Neural cell (in vitro differentiated cells): Measurements from ENCODE around the gene CNTNAP2. TPM values are rescaled to one million over a fixed set of nuclear protein-coding genes. Genes with fewer than 3 reads are reported as not detected.

Source experiments
- H2AFZ ChIP-seq: fragments of 200-600, 300-800 bp; sonication (generic), shearing (Covaris generic); 2 replicates; pipeline ENCODE4 v1.6.0; 2014; ENCODE audit warnings: low read depth, mild to moderate bottlenecking, antibody characterized with exemption, low read length, moderate library complexity
- H3F3A ChIP-seq: fragments of 200-600 bp; shearing (Covaris generic); 2 replicates; pipeline ENCODE4 v1.6.1; 2016; ENCODE audit warnings: mild to moderate bottlenecking, moderate library complexity, mixed read lengths, antibody characterized with exemption, low read length; ENCODE audit not compliant: insufficient read depth, poor library complexity, severe bottlenecking
- H3K27ac ChIP-seq: fragments of 200-600, 300-800 bp; sonication (generic), shearing (Covaris generic); 2 replicates; pipeline ENCODE4 v1.5.1; 2014; ENCODE audit warnings: mild to moderate bottlenecking, low read length, moderate library complexity
- H3K27me3 ChIP-seq: fragments of 300-800, 200-600 bp; sonication (generic), shearing (Covaris generic); 2 replicates; pipeline ENCODE4 v1.6.0; 2014; ENCODE audit warnings: mild to moderate bottlenecking, low read depth, low read length, moderate library complexity; ENCODE audit not compliant: insufficient read depth
- H3K36me3 ChIP-seq: fragments of 300-800, 200-600 bp; sonication (generic), shearing (Covaris generic); 2 replicates; pipeline ENCODE4 v1.5.1; 2014; ENCODE audit warnings: mild to moderate bottlenecking, antibody characterized with exemption, low read length, moderate library complexity; ENCODE audit not compliant: insufficient read depth
- H3K4me2 ChIP-seq: fragments of 300-800, 200-600 bp; sonication (generic), shearing (Covaris generic); 2 replicates; pipeline ENCODE4 v1.6.0; 2014; ENCODE audit warnings: mild to moderate bottlenecking, low read length
- H3K4me3 ChIP-seq: fragments of 300-800, 200-600 bp; sonication (generic), shearing (Covaris generic); 2 replicates; pipeline ENCODE4 v1.5.1; 2014; ENCODE audit warnings: mild to moderate bottlenecking, low read length, moderate library complexity
- H3K79me2 ChIP-seq: fragments of 200-600 bp; shearing (Covaris generic); replicated peaks from 2 replicates; pipeline ENCODE4 v1.6.0; 2014; ENCODE audit warnings: mild to moderate bottlenecking, low read length, moderate library complexity; ENCODE audit not compliant: insufficient read depth
- H3K9ac ChIP-seq: fragments of 300-800, 200-600 bp; sonication (generic), shearing (Covaris generic); 2 replicates; pipeline ENCODE4 v1.6.1; 2016; ENCODE audit warnings: mild to moderate bottlenecking, low read length, mixed read lengths
- H3K9me2 ChIP-seq: fragments of 200-600 bp; shearing (Covaris generic); 2 replicates; pipeline ENCODE4 v1.6.1; 2016; ENCODE audit warnings: mild to moderate bottlenecking, low read length, mixed read lengths; ENCODE audit not compliant: insufficient read depth
- H3K9me3 ChIP-seq: fragments of 200-600, 300-800 bp; sonication (generic), shearing (Covaris generic); 2 replicates; pipeline ENCODE4 v1.6.1; 2016; ENCODE audit warnings: mild to moderate bottlenecking, mixed run types, low read length, moderate library complexity, mixed read lengths
- H4K20me1 ChIP-seq: fragments of 200-600 bp; shearing (Covaris generic); 2 replicates; pipeline ENCODE4 v1.6.1; 2016; ENCODE audit warnings: mild to moderate bottlenecking, mixed run types; ENCODE audit not compliant: insufficient read depth
- EP300 ChIP-seq: fragments of 450-650 bp; conservative IDR thresholded peaks from 2 replicates; pipeline ENCODE4 v1.6.1; 2014; ENCODE audit warnings: antibody characterized with exemption, mild to moderate bottlenecking, moderate library complexity; ENCODE audit not compliant: poor library complexity, severe bottlenecking
- EZH2 ChIP-seq: fragments of 200-600, 300-800 bp; shearing (Covaris generic), sonication (generic); IDR thresholded peaks from 2 replicates; pipeline ENCODE4 v1.6.1; 2014; ENCODE audit warnings: antibody characterized with exemption, low read length, borderline replicate concordance, mild to moderate bottlenecking; ENCODE audit not compliant: insufficient read depth, poor library complexity, severe bottlenecking
- MXI1 ChIP-seq: fragments of 450-650 bp; conservative IDR thresholded peaks from 2 replicates; pipeline ENCODE4 v1.6.1; 2014; ENCODE audit warnings: antibody characterized with exemption, mild to moderate bottlenecking; ENCODE audit not compliant: poor library complexity, severe bottlenecking
- POLR2AphosphoS5 ChIP-seq: IDR thresholded peaks from 2 replicates; pipeline ENCODE4 v1.6.1; 2012
- RAD21 ChIP-seq: fragments of 450-650 bp; conservative IDR thresholded peaks from 2 replicates; pipeline ENCODE4 v1.6.1; 2014; ENCODE audit warnings: antibody characterized with exemption, mild to moderate bottlenecking, moderate library complexity
- SMC3 ChIP-seq: fragments of 450-650 bp; conservative IDR thresholded peaks from 2 replicates; pipeline ENCODE4 v1.6.1; 2014; ENCODE audit warnings: antibody characterized with exemption, mild to moderate bottlenecking, moderate library complexity; ENCODE audit not compliant: poor library complexity
- TAF1 ChIP-seq: IDR thresholded peaks from 2 replicates; pipeline ENCODE4 v1.6.1; 2012; ENCODE audit warnings: low read depth
- polyA plus RNA-seq: library from polyadenylated mRNA; depleted of rRNA; stranded (reverse); fragments of >200 nt; gene quantifications from 2 replicates; pipeline ENCODE4 v1.2.3, GENCODE V29; 2014
- TF ChIP-seq, protein P1 (sequence below): IDR thresholded peaks from 2 replicates; pipeline ENCODE4 v1.6.1; 2012; ENCODE audit warnings: borderline replicate concordance
- TF ChIP-seq, protein P2 (sequence below): fragments of 450-650 bp; IDR thresholded peaks from 2 replicates; pipeline ENCODE4 v1.5.1; 2014; ENCODE audit warnings: antibody characterized with exemption, mild to moderate bottlenecking, moderate library complexity; ENCODE audit not compliant: poor library complexity, severe bottlenecking

CNTNAP2 gene
- polyA plus RNA-seq, 1 donor from 2014 or later = 276 TPM

DNA sequence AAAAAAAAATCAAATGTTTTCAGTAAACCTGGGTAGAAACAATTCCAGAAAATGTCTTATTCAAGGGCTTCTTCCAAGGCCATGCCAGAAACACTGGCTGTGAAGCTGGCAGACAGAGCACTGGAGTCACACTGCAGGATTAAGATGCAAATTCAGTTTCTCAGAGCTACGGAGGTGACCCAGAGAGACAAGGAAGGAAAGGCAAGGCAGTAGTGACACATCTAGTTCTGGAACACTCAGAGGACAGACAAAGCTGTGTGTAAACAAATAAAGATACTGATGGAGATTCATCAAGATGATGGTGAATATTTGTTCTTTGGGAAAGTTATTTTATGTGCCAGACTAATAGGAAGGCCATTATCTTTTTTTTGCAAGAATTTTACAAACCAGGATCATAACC is 1865.7 kb downstream of the CNTNAP2 start:
- H3K36me3 ChIP-seq = no peaks in the 10 kb centered on the region
- H2AFZ ChIP-seq = no peak overlapping the region
- H3K27ac ChIP-seq = no peak overlapping the region
- H3K4me3 ChIP-seq = no peak overlapping the region
- no peak overlapping the region for H3K4me2 ChIP-seq
- no peaks in the 10 kb centered on the region for H3F3A ChIP-seq
- TF ChIP-seq, protein P1, sequence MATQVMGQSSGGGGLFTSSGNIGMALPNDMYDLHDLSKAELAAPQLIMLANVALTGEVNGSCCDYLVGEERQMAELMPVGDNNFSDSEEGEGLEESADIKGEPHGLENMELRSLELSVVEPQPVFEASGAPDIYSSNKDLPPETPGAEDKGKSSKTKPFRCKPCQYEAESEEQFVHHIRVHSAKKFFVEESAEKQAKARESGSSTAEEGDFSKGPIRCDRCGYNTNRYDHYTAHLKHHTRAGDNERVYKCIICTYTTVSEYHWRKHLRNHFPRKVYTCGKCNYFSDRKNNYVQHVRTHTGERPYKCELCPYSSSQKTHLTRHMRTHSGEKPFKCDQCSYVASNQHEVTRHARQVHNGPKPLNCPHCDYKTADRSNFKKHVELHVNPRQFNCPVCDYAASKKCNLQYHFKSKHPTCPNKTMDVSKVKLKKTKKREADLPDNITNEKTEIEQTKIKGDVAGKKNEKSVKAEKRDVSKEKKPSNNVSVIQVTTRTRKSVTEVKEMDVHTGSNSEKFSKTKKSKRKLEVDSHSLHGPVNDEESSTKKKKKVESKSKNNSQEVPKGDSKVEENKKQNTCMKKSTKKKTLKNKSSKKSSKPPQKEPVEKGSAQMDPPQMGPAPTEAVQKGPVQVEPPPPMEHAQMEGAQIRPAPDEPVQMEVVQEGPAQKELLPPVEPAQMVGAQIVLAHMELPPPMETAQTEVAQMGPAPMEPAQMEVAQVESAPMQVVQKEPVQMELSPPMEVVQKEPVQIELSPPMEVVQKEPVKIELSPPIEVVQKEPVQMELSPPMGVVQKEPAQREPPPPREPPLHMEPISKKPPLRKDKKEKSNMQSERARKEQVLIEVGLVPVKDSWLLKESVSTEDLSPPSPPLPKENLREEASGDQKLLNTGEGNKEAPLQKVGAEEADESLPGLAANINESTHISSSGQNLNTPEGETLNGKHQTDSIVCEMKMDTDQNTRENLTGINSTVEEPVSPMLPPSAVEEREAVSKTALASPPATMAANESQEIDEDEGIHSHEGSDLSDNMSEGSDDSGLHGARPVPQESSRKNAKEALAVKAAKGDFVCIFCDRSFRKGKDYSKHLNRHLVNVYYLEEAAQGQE = no peak
- TF ChIP-seq POLR2AphosphoS5 (no peak), SMC3 (no peak), EZH2 (no peak), TAF1 (no peak), MXI1 (no peak), RAD21 (no peak), EP300 (no peak)
- TF ChIP-seq, protein P2, sequence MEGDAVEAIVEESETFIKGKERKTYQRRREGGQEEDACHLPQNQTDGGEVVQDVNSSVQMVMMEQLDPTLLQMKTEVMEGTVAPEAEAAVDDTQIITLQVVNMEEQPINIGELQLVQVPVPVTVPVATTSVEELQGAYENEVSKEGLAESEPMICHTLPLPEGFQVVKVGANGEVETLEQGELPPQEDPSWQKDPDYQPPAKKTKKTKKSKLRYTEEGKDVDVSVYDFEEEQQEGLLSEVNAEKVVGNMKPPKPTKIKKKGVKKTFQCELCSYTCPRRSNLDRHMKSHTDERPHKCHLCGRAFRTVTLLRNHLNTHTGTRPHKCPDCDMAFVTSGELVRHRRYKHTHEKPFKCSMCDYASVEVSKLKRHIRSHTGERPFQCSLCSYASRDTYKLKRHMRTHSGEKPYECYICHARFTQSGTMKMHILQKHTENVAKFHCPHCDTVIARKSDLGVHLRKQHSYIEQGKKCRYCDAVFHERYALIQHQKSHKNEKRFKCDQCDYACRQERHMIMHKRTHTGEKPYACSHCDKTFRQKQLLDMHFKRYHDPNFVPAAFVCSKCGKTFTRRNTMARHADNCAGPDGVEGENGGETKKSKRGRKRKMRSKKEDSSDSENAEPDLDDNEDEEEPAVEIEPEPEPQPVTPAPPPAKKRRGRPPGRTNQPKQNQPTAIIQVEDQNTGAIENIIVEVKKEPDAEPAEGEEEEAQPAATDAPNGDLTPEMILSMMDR = no peak
- no peaks in the 10 kb centered on the region for H3K9me3 ChIP-seq
- H3K79me2 ChIP-seq = no peaks in the 10 kb centered on the region
- no peak overlapping the region for H3K9ac ChIP-seq
- H4K20me1 ChIP-seq = no peaks in the 10 kb centered on the region
- no peaks in the 10 kb centered on the region for H3K27me3 ChIP-seq
- no peaks in the 10 kb centered on the region for H3K9me2 ChIP-seq

DNA sequence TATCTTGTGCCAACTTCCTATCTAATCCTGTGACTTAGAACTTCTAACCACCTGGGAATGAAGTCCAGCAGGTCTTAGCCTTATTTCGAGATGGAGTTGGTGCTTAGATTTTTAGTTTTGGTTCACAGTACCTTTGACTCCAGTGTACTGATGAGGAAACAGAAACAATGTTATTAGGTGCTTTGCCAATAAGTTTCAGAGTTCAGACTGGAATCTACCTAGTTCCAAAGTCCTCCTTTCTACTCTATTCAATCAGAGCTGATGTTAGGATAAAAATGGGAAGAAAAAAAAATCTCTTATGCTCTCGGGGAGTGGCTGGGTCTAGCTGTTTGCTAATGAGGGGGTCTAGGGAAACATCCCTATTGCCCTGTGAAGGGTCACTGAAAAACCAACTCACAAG is 1867.7 kb downstream of the CNTNAP2 start:
- Histone ChIP-seq H2AFZ (no peak overlapping the region), H3K27ac (no peak overlapping the region), H3K27me3 (no peaks in the 10 kb centered on the region), H3F3A (no peaks in the 10 kb centered on the region), H3K9me2 (no peaks in the 10 kb centered on the region), H4K20me1 (no peaks in the 10 kb centered on the region), H3K9ac (no peak overlapping the region), H3K4me3 (no peak overlapping the region), H3K79me2 (no peaks in the 10 kb centered on the region), H3K4me2 (no peak overlapping the region), H3K9me3 (no peaks in the 10 kb centered on the region), H3K36me3 (no peaks in the 10 kb centered on the region)
- no peak for TF ChIP-seq MXI1
- no peak for TF ChIP-seq RAD21
- TF ChIP-seq, protein P2 = no peak
- no peak for TF ChIP-seq POLR2AphosphoS5
- no peak for TF ChIP-seq SMC3
- TF ChIP-seq EP300 = no peak
- no peak for TF ChIP-seq TAF1
- TF ChIP-seq EZH2 = no peak
- TF ChIP-seq, protein P1 = no peak
